ENCODE results near the gene LCP2.

GRCh38 chr5:170338933-170339779, 41.6 kb upstream of the LCP2 start:
- TF ChIP-seq CTCF (IDR thresholded peaks at IDR 0.05; ENCODE audit: poor library complexity) (peak; percentile 32), EZH2phosphoT487 (IDR thresholded peaks at IDR 0.05; ENCODE audit: low read depth, severe bottlenecking, unreplicated experiment) (no peak)

Measured in hepatocyte (in vitro differentiated cells).